Activated CD4-positive, alpha-beta memory T cell treated with anti-CD3 and anti-CD28 coated beads for 36 hours (primary cell): Measurements from ENCODE around the gene TMEM131L. TPM values are rescaled to one million over a fixed set of nuclear protein-coding genes. Genes with fewer than 3 reads are reported as not detected.

ENCODE experiments used
- total RNA-seq, 2 experiments: library from RNA; stranded (reverse); gene quantifications; one replicate each; pipeline ENCODE4 v1.2.3, GENCODE V29; 2021

TMEM131L gene
- total RNA-seq, 2 experiments from 2014 or later, result 32.7 to 33.3 TPM

Other genes starting within 250 kb of the TMEM131L start
- 10 to 100 TPM; 32.0 to 36.1 TPM for gene MND1, start 121.7 kb upstream of the TMEM131L start, total RNA-seq
- gene TLR2, start 217.9 kb downstream of the TMEM131L start, total RNA-seq, result 1 to 10 TPM; 1.3 to 1.6 TPM